Upper lobe of left lung (tissue), 6 donors: ENCODE results near the gene HSPA4. TPM values are rescaled to one million over a fixed set of nuclear protein-coding genes. Genes with fewer than 3 reads are reported as not detected.
A peak's percentile ranks its signal among the peaks of the same experiment; 100 is the strongest.

Experiments used
- ATAC-seq, 2 donors: fragments of 200-7000 bp; cut with Tn5 transposase; one replicate each; pipeline ENCODE4 v1.9.1; 2022; ENCODE audit warnings: mild to moderate bottlenecking in 2 of 2, moderate library complexity in 2 of 2; ENCODE audit not compliant: low FRiP score in 2 of 2
- DNase-seq, 2 donors: peaks; one replicate each; pipeline ENCODE4 v3.0.0-alpha.2; 2019 to 2020
- H3K27ac ChIP-seq, 4 donors: fragments of 200-600 bp; sonication (generic); one replicate each; pipeline ENCODE4 v1.5.1; 2016 to 2019
- H3K27me3 ChIP-seq, 4 donors: fragments of 200-600 bp; sonication (generic); one replicate each; pipeline ENCODE4 v1.5.1; 2017 to 2019
- H3K36me3 ChIP-seq, 4 donors: fragments of 200-600 bp; sonication (generic); one replicate each; pipeline ENCODE4 v1.5.1; 2016 to 2019
- H3K4me1 ChIP-seq, 4 donors: fragments of 200-600 bp; sonication (generic); one replicate each; pipeline ENCODE4 v1.5.1; 2018 to 2019
- H3K4me3 ChIP-seq, 4 donors: fragments of 200-600 bp; sonication (generic); one replicate each; pipeline ENCODE4 v1.5.1; 2017 to 2019; ENCODE audit warnings: mild to moderate bottlenecking in 2 of 4, moderate library complexity in 1 of 4
- H3K9me3 ChIP-seq, 4 donors: fragments of 200-600 bp; sonication (generic); one replicate each; pipeline ENCODE4 v1.5.1; 2018 to 2019
- CTCF ChIP-seq, 6 experiments: fragments of 450-650 bp in 4 of 6; fragments of 200-600 bp in 2 of 6; sonication (generic) in 2 of 6; IDR thresholded peaks; one replicate each; pipeline ENCODE4 v1.5.1; 2016 to 2019; ENCODE audit warnings: antibody characterized with exemption in 6 of 6
- EP300 ChIP-seq, 4 donors: sonication (generic); formaldehyde crosslinking; IDR thresholded peaks; one replicate each; pipeline ENCODE4 v1.5.1; 2017; ENCODE audit warnings: antibody characterized with exemption in 4 of 4, control low read depth in 2 of 4
- POLR2A ChIP-seq, 4 donors: fragments of 450-650 bp; IDR thresholded peaks; one replicate each; pipeline ENCODE4 v1.5.1; 2016 to 2017; ENCODE audit warnings: antibody characterized with exemption in 4 of 4, mild to moderate bottlenecking in 2 of 4
- POLR2AphosphoS5 ChIP-seq, 2 donors: sonication (generic); formaldehyde crosslinking; IDR thresholded peaks; one replicate each; pipeline ENCODE4 v1.5.1; 2017; ENCODE audit warnings: antibody characterized with exemption in 2 of 2
- WGBS, 2 donors: methylation state at CpG; one replicate each; pipeline ENCODE4 v1.1.5; 2017 to 2018; 5-methylcytosine and 5-hydroxymethylcytosine counted together
- total RNA-seq, 6 donors: library from RNA; depleted of rRNA in 4 of 6; stranded (reverse); fragments of >200 nt in 4 of 6; gene quantifications; one replicate each; pipeline versions ENCODE4 v1.1.0 to v1.2.1, GENCODE V29; 2016 to 2021
- donor health status: DM: no; HTN: no; CAD: no; lungs with moderate emphysema.
- donor health status: DM: no; HTN: yes; CAD: no; lungs with severe emphysema.

HSPA4 gene
- total RNA-seq, 6 donors from 2014 or later, result 27.2 to 59.1 (median 56.7) TPM

- no peak overlapping the region for H3K4me3 ChIP-seq
- DNase-seq (no peak), ATAC-seq (no peak)
- no peak overlapping the region for H3K27ac ChIP-seq
- H3K27me3 ChIP-seq, result no peaks in the 10 kb centered on the region
- WGBS, 2 donors, result 89 to 94% methylated on average over 9 of the region's 9 CpGs
- TF ChIP-seq POLR2AphosphoS5 (IDR thresholded peaks at IDR 0.05) (no peak), POLR2A (IDR thresholded peaks at IDR 0.05) (no peak), EP300 (IDR thresholded peaks at IDR 0.05) (no peak), CTCF (IDR thresholded peaks at IDR 0.05) (no peak)
- H3K4me1 ChIP-seq, result no peaks in the 10 kb centered on the region
- no peaks in the 10 kb centered on the region for H3K9me3 ChIP-seq
- no peaks in the 10 kb centered on the region for H3K36me3 ChIP-seq
Measured at GRCh38 chr5:133117912-133118445, 66.2 kb downstream of the HSPA4 start.

GRCh38 chr5:133118741-133119140 is 66.9 kb downstream of the HSPA4 start:
- 78 to 86% methylated on average over 4 of the region's 4 CpGs for WGBS, 2 donors
- no peaks in the 10 kb centered on the region for H3K36me3 ChIP-seq

GRCh38 chr5:133119233-133119711 is 67.5 kb downstream of the HSPA4 start:
- WGBS, 2 donors, result 78 to 90% methylated on average over 3 to 4 of the region's 4 CpGs
- Histone ChIP-seq H3K4me3 (no peak overlapping the region), H3K27ac (no peak overlapping the region), H3K9me3 (no peaks in the 10 kb centered on the region), H3K36me3 (no peaks in the 10 kb centered on the region), H3K4me1 (no peaks in the 10 kb centered on the region), H3K27me3 (no peaks in the 10 kb centered on the region)
- no peak for TF ChIP-seq CTCF (IDR thresholded peaks at IDR 0.05)
- TF ChIP-seq POLR2AphosphoS5 (IDR thresholded peaks at IDR 0.05), result no peak
- TF ChIP-seq POLR2A (IDR thresholded peaks at IDR 0.05), result no peak
- no peak for TF ChIP-seq EP300 (IDR thresholded peaks at IDR 0.05)
- ATAC-seq, result no peak
- no peak for DNase-seq

More at GRCh38 chr5:133118741-133119140, 66.9 kb downstream of the HSPA4 start:
- Histone ChIP-seq H3K4me3 (no peak overlapping the region), H3K9me3 (no peaks in the 10 kb centered on the region), H3K27ac (no peak overlapping the region), H3K4me1 (no peaks in the 10 kb centered on the region), H3K27me3 (no peaks in the 10 kb centered on the region)
- DNase-seq (peak in 1 of 2 donors; percentile 46), ATAC-seq (no peak)
- TF ChIP-seq EP300 (IDR thresholded peaks at IDR 0.05), result no peak
- no peak for TF ChIP-seq CTCF (IDR thresholded peaks at IDR 0.05)
- TF ChIP-seq POLR2AphosphoS5 (IDR thresholded peaks at IDR 0.05), result no peak
- TF ChIP-seq POLR2A (IDR thresholded peaks at IDR 0.05), result no peak

- H3K27me3 ChIP-seq, result no peaks in the 10 kb centered on the region
- H3K27ac ChIP-seq, result no peak overlapping the region
- no peak overlapping the region for H3K4me3 ChIP-seq
- TF ChIP-seq EP300 (IDR thresholded peaks at IDR 0.05) (no peak), CTCF (IDR thresholded peaks at IDR 0.05) (no peak), POLR2AphosphoS5 (IDR thresholded peaks at IDR 0.05) (no peak), POLR2A (IDR thresholded peaks at IDR 0.05) (no peak)
- WGBS, 2 donors, result 69 to 94% methylated on average over 3 to 7 of the region's 7 CpGs
- DNase-seq (no peak), ATAC-seq (no peak)
- no peaks in the 10 kb centered on the region for H3K4me1 ChIP-seq
- H3K36me3 ChIP-seq, result no peaks in the 10 kb centered on the region
- H3K9me3 ChIP-seq, result no peaks in the 10 kb centered on the region
Measured at GRCh38 chr5:133120156-133120750, 68.4 kb downstream of the HSPA4 start.

- no peaks in the 10 kb centered on the region for H3K9me3 ChIP-seq
- no peak overlapping the region for H3K4me3 ChIP-seq
- no peaks in the 10 kb centered on the region for H3K36me3 ChIP-seq
- no peak for ATAC-seq
- H3K27ac ChIP-seq, result no peak overlapping the region
- no peaks in the 10 kb centered on the region for H3K4me1 ChIP-seq
- no peak for DNase-seq
- TF ChIP-seq EP300 (IDR thresholded peaks at IDR 0.05) (no peak), POLR2A (IDR thresholded peaks at IDR 0.05) (no peak), POLR2AphosphoS5 (IDR thresholded peaks at IDR 0.05) (no peak), CTCF (IDR thresholded peaks at IDR 0.05) (no peak)
- no peaks in the 10 kb centered on the region for H3K27me3 ChIP-seq
- 54 to 73% methylated on average over 2 of the region's 2 CpGs for WGBS, 2 donors
Measured at GRCh38 chr5:133121080-133121479, 69.3 kb downstream of the HSPA4 start.
